DMS153 treated with DMSO at 0.1 percent for 48 hours (cell line): Measurements from ENCODE around the gene COL5A1.

ENCODE experiments used
- DNase-seq: peaks from one replicate; lab custom pipeline; 2025; ENCODE audit not compliant: unreplicated experiment; lab: John Stamatoyannopoulos, UW

COL5A1 gene

GRCh38 chr9:134782921-134783698, 141.5 kb downstream of the COL5A1 start:
- DNase-seq = no peak

DNA sequence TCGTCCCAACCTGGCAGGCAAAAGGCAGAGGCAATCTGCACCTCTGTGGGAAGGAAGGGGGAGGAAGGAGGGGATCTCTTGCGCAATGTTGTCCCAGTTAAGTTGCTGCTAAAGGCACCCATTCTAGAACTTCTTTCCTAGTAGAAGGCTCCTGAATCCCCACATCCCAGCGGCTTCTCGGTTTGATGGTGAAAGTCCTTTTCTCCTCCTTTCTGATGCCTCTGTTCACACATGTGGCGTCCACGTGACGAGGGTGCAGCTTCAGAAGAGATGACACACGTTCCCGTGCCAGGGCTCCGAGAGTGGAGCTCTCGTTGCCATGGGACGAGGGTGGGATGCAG, 142.1 kb downstream of the COL5A1 start:
- no peak for DNase-seq

GRCh38 chr9:134784577-134785305, 143.1 kb downstream of the COL5A1 start:
- no peak for DNase-seq

GRCh38 chr9:134785325-134786108, 143.9 kb downstream of the COL5A1 start:
- no peak for DNase-seq

GRCh38 chr9:134787601-134788531, 146.3 kb downstream of the COL5A1 start:
- no peak for DNase-seq

GRCh38 chr9:134789168-134789567, 147.6 kb downstream of the COL5A1 start:
- DNase-seq = no peak

DNA sequence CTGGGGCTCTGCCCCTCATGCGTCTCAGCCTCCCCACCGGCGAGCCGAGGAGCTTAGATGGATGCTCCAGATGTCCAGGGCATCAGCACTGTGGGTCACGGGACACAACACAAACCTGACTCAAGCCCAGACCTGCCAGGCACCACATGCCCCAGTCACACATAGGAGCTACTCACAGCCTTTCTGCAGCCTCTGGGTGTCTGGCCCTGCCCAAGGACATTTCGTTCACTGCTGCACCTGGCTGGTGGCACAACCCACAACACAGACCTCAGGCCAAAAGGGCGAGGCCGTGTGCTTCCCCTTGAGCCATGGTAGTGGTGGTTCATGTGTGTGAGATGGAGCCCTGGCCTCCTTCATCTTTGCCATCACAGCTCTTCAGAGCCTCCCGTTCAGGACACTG, 149.4 kb downstream of the COL5A1 start:
- DNase-seq = no peak

DNA sequence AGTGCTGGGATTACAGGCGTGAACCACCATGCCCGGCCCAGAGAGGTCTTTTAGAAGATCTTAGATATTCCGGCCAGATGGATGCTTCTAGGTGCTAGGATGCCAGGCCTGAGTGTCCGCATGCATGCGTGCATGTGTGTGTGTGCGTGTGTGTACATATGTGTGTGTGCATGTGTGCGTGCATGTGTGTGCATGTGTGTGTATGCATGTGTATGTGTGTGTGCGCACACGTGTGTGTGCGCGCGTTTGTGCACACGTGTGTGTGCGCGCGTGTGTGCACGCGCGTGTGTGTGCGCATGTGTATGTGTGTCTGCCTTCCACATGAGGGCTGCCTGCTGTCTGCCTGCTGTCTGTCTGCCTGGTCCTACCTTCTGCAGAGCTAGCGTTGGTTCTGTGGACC, 151.0 kb downstream of the COL5A1 start:
- no peak for DNase-seq

DNA sequence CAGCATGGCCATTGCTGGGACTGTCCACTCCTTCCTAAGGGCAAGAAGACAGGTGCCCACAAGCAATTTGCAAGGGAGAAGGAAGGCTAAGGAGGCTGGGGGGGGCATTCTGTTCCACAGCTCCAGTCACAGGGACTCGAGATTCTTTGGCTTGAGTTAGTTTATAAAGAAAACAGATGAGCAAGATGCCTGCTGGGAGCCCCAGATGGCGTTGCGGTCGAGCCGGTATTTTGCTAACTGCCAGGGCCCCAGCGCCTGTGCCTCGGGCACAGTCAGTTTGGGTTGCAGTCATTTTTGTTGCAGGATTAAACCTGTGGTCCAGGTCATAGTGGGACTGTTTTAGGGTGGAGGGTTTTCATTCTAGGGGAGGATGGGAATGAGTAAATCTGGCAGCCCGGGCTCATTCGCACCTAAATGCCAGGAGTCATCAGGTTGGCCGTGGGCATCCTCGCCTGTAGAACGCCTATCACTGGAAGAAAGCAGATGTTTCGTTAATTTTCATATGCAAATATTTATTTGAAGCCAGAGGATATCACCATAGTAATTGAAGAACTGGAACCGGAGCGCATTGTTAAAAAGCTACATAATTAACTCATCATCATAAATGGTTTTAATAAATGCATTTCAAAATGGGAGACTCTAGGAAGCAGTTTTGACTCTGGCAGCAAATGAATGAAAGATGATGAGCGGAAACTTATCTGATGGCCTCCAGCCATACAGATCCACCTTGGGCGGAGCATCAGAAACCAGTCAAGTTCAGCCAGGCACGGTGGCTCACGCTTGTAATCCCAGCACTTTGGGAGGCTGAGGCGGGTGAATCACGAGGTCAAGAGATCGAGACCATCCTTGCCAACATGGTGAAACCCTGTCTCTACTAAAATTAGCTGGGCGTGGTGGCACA, 151.9 kb downstream of the COL5A1 start:
- DNase-seq = no peak

DNA sequence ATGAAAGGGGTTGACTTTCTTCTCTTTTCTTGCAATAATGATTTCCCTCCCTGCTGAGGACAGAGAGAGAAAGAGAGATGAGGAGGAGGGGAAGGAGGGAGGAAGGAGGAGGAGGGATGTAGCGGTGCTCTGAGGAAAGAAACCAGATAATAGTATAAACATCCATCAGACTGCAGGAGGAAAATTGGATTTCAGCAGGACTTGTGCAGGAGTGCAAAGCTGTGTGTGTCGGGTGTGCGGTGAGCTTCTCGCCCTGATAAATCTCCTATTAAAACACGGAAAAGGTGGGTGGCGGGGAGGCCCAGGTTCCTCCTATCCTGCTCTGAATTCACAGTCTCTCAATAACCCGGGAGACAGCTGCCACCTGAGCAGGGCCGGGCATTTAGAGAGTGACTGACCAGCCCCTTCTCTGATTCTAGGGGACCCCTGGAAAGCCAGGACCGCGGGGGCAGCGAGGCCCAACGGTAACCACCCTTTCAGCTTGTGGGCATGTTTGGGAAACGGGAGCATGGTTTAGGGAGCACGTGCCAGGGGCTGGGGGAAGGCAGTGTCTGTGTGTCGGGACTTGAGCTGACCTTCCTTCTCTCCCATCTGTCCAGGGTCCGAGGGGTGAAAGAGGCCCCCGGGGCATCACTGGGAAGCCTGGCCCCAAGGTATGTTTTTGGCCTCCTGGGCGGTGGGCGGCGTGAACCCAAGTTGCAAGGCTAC, 153.2 kb downstream of the COL5A1 start:
- DNase-seq = no peak

- DNase-seq = no peak
Measured at GRCh38 chr9:134795446-134795845, 153.8 kb downstream of the COL5A1 start.

DNA sequence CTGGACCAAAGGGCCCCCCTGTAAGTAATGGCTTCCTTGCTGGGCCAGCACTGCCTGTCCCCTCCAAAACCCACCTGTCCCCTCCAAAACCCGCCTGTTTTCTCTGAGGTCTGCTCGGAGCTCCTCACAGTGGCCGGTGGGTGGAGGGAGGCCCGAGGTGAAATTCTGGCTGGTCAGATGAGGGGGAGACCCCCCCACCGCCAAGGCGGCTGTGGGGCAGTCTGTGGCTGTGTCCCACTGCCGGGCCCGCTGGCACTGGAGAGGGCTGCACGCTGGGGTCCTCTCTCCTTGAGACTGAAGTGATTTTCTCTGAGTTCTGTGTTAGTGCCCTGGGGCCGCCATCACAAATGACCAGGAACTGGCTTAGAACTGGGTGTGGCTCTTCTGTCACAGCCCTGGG, 155.3 kb downstream of the COL5A1 start:
- no peak for DNase-seq

- no peak for DNase-seq
Measured at GRCh38 chr9:134800791-134801339, 159.3 kb downstream of the COL5A1 start.

DNA sequence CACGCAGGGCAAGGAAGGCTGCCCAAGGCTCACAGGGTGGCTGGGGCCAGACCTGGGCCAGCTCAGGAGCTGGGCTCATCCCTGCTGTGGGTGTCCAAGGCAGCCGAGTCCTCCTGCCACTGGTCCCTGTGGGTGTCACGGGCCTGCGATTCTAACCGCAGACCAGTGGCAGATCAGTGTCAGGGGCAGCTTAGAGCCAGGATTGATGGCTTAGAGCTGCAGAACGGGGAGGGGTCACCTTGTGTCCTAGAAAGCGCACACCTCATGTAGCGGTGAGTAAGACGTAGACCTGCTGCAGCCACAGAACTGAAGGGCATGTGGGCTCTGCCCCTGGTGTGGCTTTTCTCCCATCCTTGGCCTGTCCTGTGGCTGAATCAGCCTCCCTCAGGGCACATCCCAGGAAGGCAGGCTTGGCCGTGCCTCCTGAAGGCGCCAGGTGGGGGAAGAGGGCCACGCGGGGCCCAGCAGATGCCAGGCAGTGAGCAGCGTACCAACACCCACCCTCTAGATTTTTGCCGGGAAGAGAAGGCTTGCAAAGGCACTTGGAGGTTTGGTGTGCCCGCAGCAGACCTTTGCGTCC, 160.7 kb downstream of the COL5A1 start:
- no peak for DNase-seq

- DNase-seq = no peak
Measured at GRCh38 chr9:134804871-134805270, 163.3 kb downstream of the COL5A1 start.

GRCh38 chr9:134807716-134808446, 166.3 kb downstream of the COL5A1 start:
- no peak for DNase-seq

GRCh38 chr9:134808447-134808792, 166.8 kb downstream of the COL5A1 start:
- DNase-seq = no peak

DNA sequence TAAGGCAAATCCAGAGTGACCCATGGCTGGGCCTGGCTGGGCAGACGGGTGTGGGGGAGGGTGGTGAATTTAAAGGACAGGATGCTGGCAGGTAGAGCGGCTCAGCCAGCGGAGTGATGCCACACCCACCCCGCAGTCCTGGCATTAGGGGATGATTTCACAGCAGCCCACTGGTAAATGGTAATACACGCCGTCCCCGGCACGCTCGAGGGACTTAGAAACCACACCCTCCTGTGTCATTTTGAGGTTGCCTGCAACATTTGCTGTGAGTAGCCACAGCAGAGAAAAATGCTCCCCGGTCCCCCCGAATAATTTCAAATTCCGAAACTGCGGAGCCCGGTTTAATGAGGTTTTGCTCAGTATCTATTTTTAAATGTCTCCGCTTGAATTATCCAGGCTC, 167.7 kb downstream of the COL5A1 start:
- DNase-seq = no peak
